GM21360 (cell line): Measurements from ENCODE around the gene TMEM170A.
"Not testable (repeated sequence)": the region's sequence is repeated elsewhere in the genome, so short reads cannot be mapped to it uniquely, and the experiment has no call there.

Source experiments
- ATAC-seq: cut with Tn5 transposase; IDR thresholded peaks from one replicate; pipeline ENCODE4 v1.9.1; 2021; ENCODE audit warnings: mild to moderate bottlenecking, moderate library complexity; ENCODE audit not compliant: unreplicated experiment

The TMEM170A gene

GRCh38 chr16:75464122-75464918 is at the start of gene TMEM170A:
TSS of gene TMEM170A (minus strand) at chr16:75464689. CDS start at chr16:75464600, 89 bp downstream.
- ATAC-seq = peak; percentile 94

- ATAC-seq = no peak
These were observed 42.1 kb upstream of the TMEM170A start for GRCh38 chr16:75506574-75506973.

- no peak for ATAC-seq
These were observed 41.6 kb upstream of the TMEM170A start for GRCh38 chr16:75506107-75506506.

- ATAC-seq = no peak
These were observed 39.3 kb upstream of the TMEM170A start for GRCh38 chr16:75503801-75504200.

GRCh38 chr16:75502916-75503605 is 38.6 kb upstream of the TMEM170A start:
- ATAC-seq = no peak

GRCh38 chr16:75501820-75502219 is 37.3 kb upstream of the TMEM170A start:
- not testable (repeated sequence) for ATAC-seq

GRCh38 chr16:75501359-75501758 is 36.9 kb upstream of the TMEM170A start:
- ATAC-seq = no peak

GRCh38 chr16:75498605-75499322 is 34.3 kb upstream of the TMEM170A start:
- ATAC-seq = not testable (repeated sequence)

- ATAC-seq = no peak
These were observed 33.1 kb upstream of the TMEM170A start for GRCh38 chr16:75497558-75497957.

GRCh38 chr16:75495076-75495674 is 30.7 kb upstream of the TMEM170A start, which contains the start of gene CHST6:
TSS of gene CHST6 (minus strand) at chr16:75495441. CDS start at chr16:75479828, 15,613 bp downstream.
- peak; percentile 72 for ATAC-seq

GRCh38 chr16:75494661-75495075 is 30.2 kb upstream of the TMEM170A start:
- ATAC-seq = no peak

- ATAC-seq = no peak
These were observed 29.7 kb upstream of the TMEM170A start for GRCh38 chr16:75494184-75494583.

- peak; percentile 42 for ATAC-seq
These were observed 27.4 kb upstream of the TMEM170A start for GRCh38 chr16:75491876-75492275.

- no peak for ATAC-seq
These were observed 23.8 kb upstream of the TMEM170A start for GRCh38 chr16:75488322-75488721.

- peak; percentile 51 for ATAC-seq
These were observed 22.3 kb upstream of the TMEM170A start for GRCh38 chr16:75486676-75487313.

- no peak for ATAC-seq
These were observed 21.7 kb upstream of the TMEM170A start for GRCh38 chr16:75486014-75486675.

GRCh38 chr16:75485230-75486013 is 20.9 kb upstream of the TMEM170A start:
- peak; percentile 55 for ATAC-seq

GRCh38 chr16:75483222-75483621 is 18.7 kb upstream of the TMEM170A start:
- no peak for ATAC-seq
